SK-N-SH treated with all-trans-retinoic acid at 6 μM for 48 hours (cell line): ENCODE data around the gene FLNC.

Experiments used
- BACH2 ChIP-seq: fragments of 250-450 bp; sonication (Bioruptor Pico); IDR thresholded peaks from 2 replicates; pipeline ENCODE4 v1.9.0; 2021; ENCODE audit warnings: mild to moderate bottlenecking, borderline replicate concordance
- CSRNP3 ChIP-seq: fragments of 250-450 bp; sonication (Bioruptor Pico); IDR thresholded peaks from 2 replicates; pipeline ENCODE4 v1.5.1; 2021; ENCODE audit warnings: mild to moderate bottlenecking, moderate library complexity
- GLIS3 ChIP-seq: fragments of 250-450 bp; sonication (Bioruptor Pico); IDR thresholded peaks from 2 replicates; pipeline ENCODE4 v1.5.0; 2020; ENCODE audit warnings: mild to moderate bottlenecking, moderate library complexity
- OSR1 ChIP-seq: fragments of 250-450 bp; sonication (Bioruptor Pico); IDR thresholded peaks from 2 replicates; pipeline ENCODE4 v1.8.0; 2022; ENCODE audit warnings: moderate library complexity, mild to moderate bottlenecking, inconsistent platforms
- POU6F1 ChIP-seq: fragments of 250-450 bp; sonication (Bioruptor Pico); IDR thresholded peaks from 2 replicates; pipeline ENCODE4 v1.8.0; 2021; ENCODE audit warnings: low read depth, mild to moderate bottlenecking, moderate library complexity, borderline replicate concordance
- PPARA ChIP-seq: fragments of 250-450 bp; sonication (Bioruptor Pico); IDR thresholded peaks from 2 replicates; pipeline ENCODE4 v1.5.0; 2020; ENCODE audit warnings: mild to moderate bottlenecking, borderline replicate concordance
- SNAI2 ChIP-seq: fragments of 250-450 bp; sonication (Bioruptor Pico); IDR thresholded peaks from 2 replicates; pipeline ENCODE4 v1.5.0; 2020; ENCODE audit warnings: mild to moderate bottlenecking, moderate library complexity
- ZFP30 ChIP-seq: fragments of 450-650 bp; formaldehyde crosslinking; IDR thresholded peaks from 2 replicates; pipeline ENCODE4 v1.5.0; 2022; ENCODE audit warnings: mild to moderate bottlenecking, moderate library complexity
- ZNF70 ChIP-seq: fragments of 450-650 bp; formaldehyde crosslinking; IDR thresholded peaks from 2 replicates; pipeline ENCODE4 v1.5.0; 2020; ENCODE audit warnings: mild to moderate bottlenecking, moderate library complexity
- TF ChIP-seq, protein P1 (sequence below): fragments of 250-450 bp; sonication (Bioruptor Pico); IDR thresholded peaks from 2 replicates; pipeline ENCODE4 v1.5.1; 2020; ENCODE audit warnings: low read depth, mild to moderate bottlenecking, moderate library complexity
- TF ChIP-seq, protein P2 (sequence below): fragments of 250-450 bp; sonication (Bioruptor Pico); IDR thresholded peaks from 2 replicates; pipeline ENCODE4 v1.8.0; 2020; ENCODE audit warnings: mild to moderate bottlenecking, moderate library complexity, borderline replicate concordance

DNA sequence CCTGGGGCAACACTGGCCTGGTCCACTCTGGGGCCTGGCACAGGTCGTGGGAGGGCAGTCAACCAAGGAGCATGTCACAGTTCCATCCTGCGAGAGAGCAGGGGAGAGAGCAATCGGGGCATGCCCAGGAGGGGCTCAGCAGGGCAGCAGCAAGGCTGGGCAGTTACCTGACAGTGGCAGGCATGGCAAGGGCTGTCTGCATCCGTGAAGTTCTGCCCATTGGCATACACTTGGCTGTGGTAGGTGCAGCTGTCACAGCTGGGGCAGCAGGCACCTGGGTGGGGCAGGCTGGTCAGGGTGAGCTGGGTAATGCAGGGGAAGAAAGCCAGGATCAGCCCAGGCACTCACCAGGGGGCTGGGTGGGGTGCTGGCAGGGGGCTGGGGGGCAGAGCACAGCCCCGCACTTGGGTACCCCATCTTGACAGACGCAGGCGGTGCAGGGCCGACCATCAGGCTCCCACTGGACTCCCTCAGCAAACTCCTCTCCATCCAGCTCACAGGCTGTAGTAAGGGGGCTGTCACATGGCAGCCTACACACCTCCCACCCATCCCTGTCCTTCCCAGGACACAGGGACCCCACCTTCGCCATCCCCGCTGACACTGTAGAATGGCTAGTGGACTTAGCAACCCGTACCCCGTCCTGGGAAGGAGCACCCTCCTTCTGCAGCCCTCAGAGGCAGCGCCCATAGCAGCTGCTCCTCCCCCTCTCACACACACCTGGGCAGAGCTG is 62.5 kb downstream of the FLNC start:
- TF ChIP-seq ZNF70 (CRISPR knock-in tag) (no peak), PPARA (CRISPR knock-in tag) (no peak), BACH2 (CRISPR knock-in tag) (no peak), POU6F1 (CRISPR knock-in tag) (no peak), GLIS3 (no peak), CSRNP3 (CRISPR knock-in tag) (no peak), OSR1 (CRISPR knock-in tag) (no peak), ZFP30 (CRISPR knock-in tag) (no peak), SNAI2 (CRISPR knock-in tag) (no peak)
- TF ChIP-seq, protein P1, sequence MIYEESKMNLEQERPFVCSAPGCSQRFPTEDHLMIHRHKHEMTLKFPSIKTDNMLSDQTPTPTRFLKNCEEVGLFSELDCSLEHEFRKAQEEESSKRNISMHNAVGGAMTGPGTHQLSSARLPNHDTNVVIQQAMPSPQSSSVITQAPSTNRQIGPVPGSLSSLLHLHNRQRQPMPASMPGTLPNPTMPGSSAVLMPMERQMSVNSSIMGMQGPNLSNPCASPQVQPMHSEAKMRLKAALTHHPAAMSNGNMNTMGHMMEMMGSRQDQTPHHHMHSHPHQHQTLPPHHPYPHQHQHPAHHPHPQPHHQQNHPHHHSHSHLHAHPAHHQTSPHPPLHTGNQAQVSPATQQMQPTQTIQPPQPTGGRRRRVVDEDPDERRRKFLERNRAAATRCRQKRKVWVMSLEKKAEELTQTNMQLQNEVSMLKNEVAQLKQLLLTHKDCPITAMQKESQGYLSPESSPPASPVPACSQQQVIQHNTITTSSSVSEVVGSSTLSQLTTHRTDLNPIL (CRISPR knock-in tag) = no peak
- TF ChIP-seq, protein P2, sequence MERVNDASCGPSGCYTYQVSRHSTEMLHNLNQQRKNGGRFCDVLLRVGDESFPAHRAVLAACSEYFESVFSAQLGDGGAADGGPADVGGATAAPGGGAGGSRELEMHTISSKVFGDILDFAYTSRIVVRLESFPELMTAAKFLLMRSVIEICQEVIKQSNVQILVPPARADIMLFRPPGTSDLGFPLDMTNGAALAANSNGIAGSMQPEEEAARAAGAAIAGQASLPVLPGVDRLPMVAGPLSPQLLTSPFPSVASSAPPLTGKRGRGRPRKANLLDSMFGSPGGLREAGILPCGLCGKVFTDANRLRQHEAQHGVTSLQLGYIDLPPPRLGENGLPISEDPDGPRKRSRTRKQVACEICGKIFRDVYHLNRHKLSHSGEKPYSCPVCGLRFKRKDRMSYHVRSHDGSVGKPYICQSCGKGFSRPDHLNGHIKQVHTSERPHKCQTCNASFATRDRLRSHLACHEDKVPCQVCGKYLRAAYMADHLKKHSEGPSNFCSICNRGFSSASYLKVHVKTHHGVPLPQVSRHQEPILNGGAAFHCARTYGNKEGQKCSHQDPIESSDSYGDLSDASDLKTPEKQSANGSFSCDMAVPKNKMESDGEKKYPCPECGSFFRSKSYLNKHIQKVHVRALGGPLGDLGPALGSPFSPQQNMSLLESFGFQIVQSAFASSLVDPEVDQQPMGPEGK (CRISPR knock-in tag) = no peak
